Measurements from ENCODE around the gene GRK7. TPM values are rescaled to one million over a fixed set of nuclear protein-coding genes. Genes with fewer than 3 reads are reported as not detected.
A peak's percentile ranks its signal among the peaks of the same experiment; 100 is the strongest.

The GRK7 gene
- total RNA-seq, 1 donor, result not detected

- DNase-seq (ENCODE audit: low read depth), result no peak
- no peak overlapping the region for H3K4me3 ChIP-seq (ENCODE audit: low read depth, low read length)
- no peak for TF ChIP-seq CTCF (IDR thresholded peaks at IDR 0.05; ENCODE audit: insufficient read depth, low read depth, low read length)
These were observed 38.2 kb upstream of the GRK7 start for GRCh38 chr3:141725036-141725435.

GRCh38 chr3:141726483-141726882 lies 36.7 kb upstream of the GRK7 start:
- DNase-seq (ENCODE audit: low read depth), result no peak
- TF ChIP-seq CTCF (IDR thresholded peaks at IDR 0.05; ENCODE audit: insufficient read depth, low read depth, low read length), result no peak
- H3K4me3 ChIP-seq (ENCODE audit: low read depth, low read length), result no peak overlapping the region

GRCh38 chr3:141728355-141728892 lies 34.8 kb upstream of the GRK7 start:
- H3K4me3 ChIP-seq (ENCODE audit: low read depth, low read length), result no peak overlapping the region
- no peak for TF ChIP-seq CTCF (IDR thresholded peaks at IDR 0.05; ENCODE audit: insufficient read depth, low read depth, low read length)
- no peak for DNase-seq (ENCODE audit: low read depth)

GRCh38 chr3:141729240-141729639 lies 34.0 kb upstream of the GRK7 start:
- DNase-seq (ENCODE audit: low read depth), result no peak
- peak; percentile 14 for TF ChIP-seq CTCF (IDR thresholded peaks at IDR 0.05; ENCODE audit: insufficient read depth, low read depth, low read length)
- no peak overlapping the region for H3K4me3 ChIP-seq (ENCODE audit: low read depth, low read length)

- no peak for DNase-seq (ENCODE audit: low read depth)
- TF ChIP-seq CTCF (IDR thresholded peaks at IDR 0.05; ENCODE audit: insufficient read depth, low read depth, low read length), result no peak
These were observed 28.0 kb upstream of the GRK7 start for GRCh38 chr3:141735176-141735575.

GRCh38 chr3:141735770-141736465 lies 27.3 kb upstream of the GRK7 start:
- TF ChIP-seq CTCF (IDR thresholded peaks at IDR 0.05; ENCODE audit: insufficient read depth, low read depth, low read length), result no peak
- DNase-seq (ENCODE audit: low read depth), result no peak
- no peak overlapping the region for H3K4me3 ChIP-seq (ENCODE audit: low read depth, low read length)

More at GRCh38 chr3:141735176-141735575, 28.0 kb upstream of the GRK7 start:
- H3K4me3 ChIP-seq (ENCODE audit: low read depth, low read length), result no peak overlapping the region
